NOMO-1 treated with DMSO at 0.1 percent for 48 hours (cell line): ENCODE measurements around the gene PDK1.

Experiments
- DNase-seq: peaks from one replicate; lab custom pipeline; 2025; ENCODE audit not compliant: unreplicated experiment; lab: John Stamatoyannopoulos, UW

PDK1 gene

GRCh38 chr2:172639256-172639655 is 83.4 kb downstream of the PDK1 start:
- DNase-seq: peak; percentile 76

- peak; percentile 1 for DNase-seq
Observed at GRCh38 chr2:172639823-172640222, 83.9 kb downstream of the PDK1 start.

- DNase-seq: no peak
Observed at GRCh38 chr2:172640389-172640788, 84.5 kb downstream of the PDK1 start.

GRCh38 chr2:172642301-172643020 is 86.6 kb downstream of the PDK1 start:
- DNase-seq: no peak

- no peak for DNase-seq
Observed at GRCh38 chr2:172643142-172643541, 87.3 kb downstream of the PDK1 start.

- DNase-seq: no peak
Observed at GRCh38 chr2:172647439-172647838, 91.5 kb downstream of the PDK1 start.

GRCh38 chr2:172655091-172655837 is 99.4 kb downstream of the PDK1 start:
- no peak for DNase-seq

GRCh38 chr2:172655838-172656573 is 100.1 kb downstream of the PDK1 start:
- no peak for DNase-seq
